Neuronal stem cell (in vitro differentiated cells): ENCODE results near the gene SUOX.

ENCODE experiments used
- DNase-seq: peaks from one replicate; pipeline ENCODE4 v3.0.0-alpha.2; 2013; ENCODE audit warnings: low spot score
- H2AFZ ChIP-seq: one replicate; pipeline ENCODE4 v1.6.1; 2013; ENCODE audit warnings: mild to moderate bottlenecking, low read length, inconsistent platforms
- H2AK5ac ChIP-seq: 2 replicates; pipeline ENCODE4 v1.6.1; 2013; ENCODE audit warnings: low read depth, mild to moderate bottlenecking, inconsistent platforms, low read length, moderate library complexity, mixed read lengths
- H2BK120ac ChIP-seq: 2 replicates; pipeline ENCODE4 v1.6.1; 2013; ENCODE audit warnings: low read depth, mild to moderate bottlenecking, inconsistent platforms, low read length, moderate library complexity, mixed read lengths
- H2BK12ac ChIP-seq: one replicate; pipeline ENCODE4 v1.6.1; 2013; ENCODE audit warnings: low read length, inconsistent platforms
- H2BK15ac ChIP-seq: 2 replicates; pipeline ENCODE4 v1.6.1; 2013; ENCODE audit warnings: mild to moderate bottlenecking, low read length, inconsistent platforms, mixed read lengths
- H2BK5ac ChIP-seq: one replicate; pipeline ENCODE4 v1.6.1; 2013; ENCODE audit warnings: inconsistent platforms, mild to moderate bottlenecking, low read length, moderate library complexity
- H3K14ac ChIP-seq: one replicate; pipeline ENCODE4 v1.6.1; 2013; ENCODE audit warnings: low read length, inconsistent platforms
- H3K18ac ChIP-seq: 2 replicates; pipeline ENCODE4 v1.6.1; 2013; ENCODE audit warnings: low read length, inconsistent platforms
- H3K23ac ChIP-seq: 2 replicates; pipeline ENCODE4 v1.6.1; 2013; ENCODE audit warnings: low read depth, mild to moderate bottlenecking, mixed read lengths, low read length, inconsistent platforms; ENCODE audit not compliant: poor library complexity
- H3K27ac ChIP-seq: replicated peaks from 3 replicates; pipeline ENCODE4 v1.5.1; 2013; ENCODE audit warnings: low read length, inconsistent platforms
- H3K27me3 ChIP-seq, 3 experiments: 2 replicates each; pipeline ENCODE4 v1.6.1; 2013; ENCODE audit warnings: low read length in 3 of 3, mild to moderate bottlenecking in 2 of 3, inconsistent platforms in 1 of 3, low read depth in 1 of 3, mixed read lengths in 1 of 3, moderate library complexity in 1 of 3; ENCODE audit not compliant: control insufficient read depth in 3 of 3, insufficient read depth in 3 of 3
- H3K36me3 ChIP-seq, 2 donors: replicated peaks in 1 of 2; 2 replicates each; pipeline ENCODE4 v1.6.1; 2013; ENCODE audit warnings: low read length in 2 of 2; ENCODE audit not compliant: control insufficient read depth in 2 of 2, insufficient read depth in 2 of 2
- H3K4ac ChIP-seq: 2 replicates; pipeline ENCODE4 v1.6.1; 2013; ENCODE audit warnings: inconsistent platforms, mild to moderate bottlenecking, low read length, moderate library complexity
- H3K4me1 ChIP-seq, 2 donors: 1 replicate in 1 of 2; 2 replicates in 1 of 2; pipeline ENCODE4 v1.6.1; 2013; ENCODE audit warnings: low read length in 2 of 2, low read depth in 1 of 2; ENCODE audit not compliant: control insufficient read depth in 2 of 2, insufficient read depth in 1 of 2
- H3K4me2 ChIP-seq: one replicate; pipeline ENCODE4 v1.6.1; 2013; ENCODE audit warnings: mild to moderate bottlenecking, low read length, inconsistent platforms; ENCODE audit not compliant: insufficient read depth, poor library complexity, severe bottlenecking
- H3K4me3 ChIP-seq, 2 donors: 2 replicates each; pipeline ENCODE4 v1.5.1; 2013; ENCODE audit warnings: low read length in 2 of 2, mild to moderate bottlenecking in 2 of 2, inconsistent platforms in 1 of 2, moderate library complexity in 1 of 2
- H3K79me1 ChIP-seq: one replicate; pipeline ENCODE4 v1.6.1; 2013; ENCODE audit warnings: low read depth, mild to moderate bottlenecking, inconsistent platforms, low read length, moderate library complexity
- H3K9ac ChIP-seq: one replicate; pipeline ENCODE4 v1.6.1; 2013; ENCODE audit warnings: mild to moderate bottlenecking, low read depth, low read length, inconsistent platforms; ENCODE audit not compliant: poor library complexity
- H3K9me3 ChIP-seq, 2 donors: replicated peaks in 1 of 2; 2 replicates each; pipeline versions ENCODE3 to v1.6.1; 2013; ENCODE audit warnings: low read length in 2 of 2, mild to moderate bottlenecking in 2 of 2, inconsistent platforms in 1 of 2, low read depth in 1 of 2, mixed read lengths in 1 of 2, moderate library complexity in 1 of 2; ENCODE audit not compliant: control insufficient read depth in 2 of 2, insufficient read depth in 1 of 2
- H4K8ac ChIP-seq: one replicate; pipeline ENCODE4 v1.6.1; 2013; ENCODE audit warnings: low read depth, mild to moderate bottlenecking, inconsistent platforms, low read length, moderate library complexity
- H4K91ac ChIP-seq: one replicate; pipeline ENCODE4 v1.6.1; 2013; ENCODE audit warnings: low read length, low read depth, mild to moderate bottlenecking, inconsistent platforms; ENCODE audit not compliant: poor library complexity
- WGBS, 2 donors: extraction: QIAGEN DNeasy Blood & Tissue Kit; methylation state at CpG; one replicate each; pipeline ENCODE4 v1.1.7; 2013; ENCODE audit warnings: missing lambda C conversion rate in 2 of 2, mixed read lengths in 1 of 2; ENCODE audit not compliant: insufficient read length in 2 of 2, insufficient replicate concordance in 1 of 2; ENCODE audit errors: extremely low coverage in 2 of 2; 5-methylcytosine and 5-hydroxymethylcytosine counted together

The SUOX gene

GRCh38 chr12:55991110-55991509, 6.0 kb upstream of the SUOX start:
- no peak overlapping the region for H2AK5ac ChIP-seq
- WGBS, 2 donors: no CpG with 5 or more reads among the region's 3 CpGs
- no peak overlapping the region for H2BK15ac ChIP-seq
- H3K4ac ChIP-seq: no peak overlapping the region
- no peak overlapping the region for H3K23ac ChIP-seq
- no peak overlapping the region for H2BK5ac ChIP-seq
- no peak for DNase-seq
- H3K9me3 ChIP-seq: no peaks in the 10 kb centered on the region
- H3K27ac ChIP-seq: no peak overlapping the region
- H3K4me1 ChIP-seq: no peaks in the 10 kb centered on the region
- no peak overlapping the region for H3K18ac ChIP-seq
- no peak overlapping the region for H3K4me2 ChIP-seq
- peaks cover 41 to 91% of the 10 kb centered on the region in 2 donors for H3K36me3 ChIP-seq
- no peak overlapping the region for H2BK12ac ChIP-seq
- no peak overlapping the region for H2BK120ac ChIP-seq
- H3K27me3 ChIP-seq: no peaks in the 10 kb centered on the region
- H4K91ac ChIP-seq: no peak overlapping the region
- H3K9ac ChIP-seq: no peak overlapping the region
- H3K14ac ChIP-seq: no peak overlapping the region
- H3K4me3 ChIP-seq: no peak overlapping the region
- no peak overlapping the region for H2AFZ ChIP-seq
- no peak overlapping the region for H4K8ac ChIP-seq
- H3K79me1 ChIP-seq: no peaks in the 10 kb centered on the region

DNA sequence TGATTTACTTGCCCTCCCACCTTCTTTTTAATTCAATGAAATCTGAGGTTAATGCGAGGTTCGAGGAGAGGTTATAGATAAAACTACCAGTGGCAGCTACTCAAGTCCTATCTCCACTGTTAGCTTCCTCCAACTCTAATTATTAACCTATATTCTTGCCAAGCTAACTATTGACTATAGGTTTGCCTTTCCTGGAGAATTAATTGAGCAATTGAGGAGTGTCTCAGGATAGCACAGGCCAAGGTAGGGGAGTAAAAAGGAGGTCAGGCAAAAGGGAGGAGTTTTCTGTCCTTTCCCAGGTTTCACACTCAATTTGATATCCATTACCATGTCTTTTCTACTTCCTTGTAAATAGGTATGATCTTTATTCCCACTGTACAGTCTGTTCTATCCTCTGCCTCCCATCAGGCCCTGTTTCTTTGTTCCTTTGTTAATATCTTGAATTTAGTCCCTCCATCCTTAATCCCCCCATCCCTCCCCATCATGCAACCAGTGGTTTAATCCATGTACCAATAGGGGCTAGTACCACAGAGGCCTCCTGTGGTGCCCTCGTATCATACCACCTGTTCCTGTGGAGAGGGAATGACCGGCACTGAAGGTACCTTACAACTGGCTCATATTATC, 3.7 kb upstream of the SUOX start:
- Histone ChIP-seq H2AK5ac (no peak overlapping the region), H3K36me3 (peaks cover 37 to 70% of the 10 kb centered on the region in 2 donors), H2AFZ (no peak overlapping the region), H3K27me3 (no peaks in the 10 kb centered on the region), H3K4me3 (no peak overlapping the region), H2BK5ac (no peak overlapping the region), H4K91ac (no peak overlapping the region), H3K4ac (no peak overlapping the region), H3K18ac (no peak overlapping the region), H3K79me1 (no peaks in the 10 kb centered on the region), H3K9ac (no peak overlapping the region), H3K4me2 (no peak overlapping the region), H3K27ac (no peak overlapping the region), H3K9me3 (no peaks in the 10 kb centered on the region), H2BK12ac (no peak overlapping the region), H2BK15ac (no peak overlapping the region), H2BK120ac (no peak overlapping the region), H3K4me1 (peaks cover 0 to 4% of the 10 kb centered on the region in 2 donors), H4K8ac (no peak overlapping the region), H3K23ac (no peak overlapping the region), H3K14ac (no peak overlapping the region)
- no CpG with 5 or more reads among the region's 4 CpGs for WGBS, 2 donors
- DNase-seq: no peak

- Histone ChIP-seq H2BK12ac (no peak overlapping the region), H3K9ac (no peak overlapping the region), H3K4me1 (peaks cover 0 to 4% of the 10 kb centered on the region in 2 donors), H3K23ac (no peak overlapping the region), H4K91ac (no peak overlapping the region), H2BK15ac (no peak overlapping the region), H3K14ac (no peak overlapping the region), H3K27me3 (no peaks in the 10 kb centered on the region), H2AFZ (no peak overlapping the region), H3K18ac (no peak overlapping the region), H2BK5ac (no peak overlapping the region), H3K4me3 (no peak overlapping the region), H3K9me3 (no peaks in the 10 kb centered on the region), H3K36me3 (peaks cover 32 to 53% of the 10 kb centered on the region in 2 donors), H3K27ac (no peak overlapping the region), H3K4me2 (no peak overlapping the region), H2AK5ac (no peak overlapping the region), H4K8ac (no peak overlapping the region), H3K79me1 (no peaks in the 10 kb centered on the region), H3K4ac (no peak overlapping the region), H2BK120ac (no peak overlapping the region)
- DNase-seq: no peak
- no CpG with 5 or more reads among the region's 8 CpGs for WGBS, 2 donors
Observed at GRCh38 chr12:55995366-55995765, 1.7 kb upstream of the SUOX start.

DNA sequence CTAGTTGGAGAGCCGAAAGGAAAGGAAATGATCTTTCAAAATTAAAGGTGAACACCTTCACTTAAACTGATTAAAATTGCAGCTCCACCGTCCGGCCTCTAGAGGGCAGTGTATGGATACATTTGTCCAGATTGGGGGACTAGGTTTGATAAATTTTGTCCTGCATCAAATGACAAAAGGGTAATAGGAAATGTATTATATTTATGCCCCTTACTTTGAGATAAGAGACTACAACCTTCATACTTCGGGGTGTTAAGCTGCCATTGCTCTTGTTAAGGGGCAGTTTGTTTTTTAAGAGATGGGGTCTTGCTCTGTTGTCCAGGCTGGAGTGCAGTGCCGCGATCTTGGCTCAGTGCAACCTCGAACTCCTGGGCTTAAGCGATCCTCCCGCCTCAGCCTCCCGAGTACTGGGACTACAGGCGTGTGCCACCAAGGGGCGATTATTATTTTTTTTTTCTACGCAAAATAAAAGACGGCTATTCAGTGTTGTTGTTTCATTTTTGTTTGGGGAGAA, 818 bp upstream of the SUOX start:
- WGBS, 2 donors: no CpG with 5 or more reads among the region's 14 CpGs

More for the DNA sequence above, 818 bp upstream of the SUOX start:
- no peaks in the 10 kb centered on the region for H3K27me3 ChIP-seq
- H2AK5ac ChIP-seq: no peak overlapping the region
- H2BK12ac ChIP-seq: no peak overlapping the region
- peaks cover 24 to 44% of the 10 kb centered on the region in 2 donors for H3K36me3 ChIP-seq
- H3K79me1 ChIP-seq: no peaks in the 10 kb centered on the region
- peak; percentile 54 for DNase-seq
- H3K4me3 ChIP-seq: peak overlapping the region in 1 of 2 donors; percentile 78
- H2BK5ac ChIP-seq: no peak overlapping the region
- no peak overlapping the region for H2BK120ac ChIP-seq
- H3K23ac ChIP-seq: no peak overlapping the region
- no peak overlapping the region for H2BK15ac ChIP-seq
- no peak overlapping the region for H4K91ac ChIP-seq
- H3K9ac ChIP-seq: no peak overlapping the region
- H3K4me1 ChIP-seq: peaks cover 0 to 4% of the 10 kb centered on the region in 2 donors
- no peak overlapping the region for H3K4me2 ChIP-seq
- H3K4ac ChIP-seq: no peak overlapping the region
- no peak overlapping the region for H3K14ac ChIP-seq
- H4K8ac ChIP-seq: no peak overlapping the region
- H3K18ac ChIP-seq: no peak overlapping the region
- H3K27ac ChIP-seq: peak overlapping the region; percentile 64
- no peaks in the 10 kb centered on the region for H3K9me3 ChIP-seq
- H2AFZ ChIP-seq: no peak overlapping the region
